SK-N-SH treated with all-trans-retinoic acid at 6 μM for 48 hours (cell line): ENCODE data around the gene CHCHD4.

ENCODE experiments used
- ARNTL ChIP-seq: fragments of 450-650 bp; formaldehyde crosslinking; IDR thresholded peaks from 2 replicates; pipeline ENCODE4 v1.5.0; 2020; ENCODE audit warnings: low read depth, mild to moderate bottlenecking, moderate library complexity, borderline replicate concordance
- TF ChIP-seq, protein P1 (sequence below): fragments of 250-450 bp; sonication (Bioruptor Pico); IDR thresholded peaks from 2 replicates; pipeline ENCODE4 v1.8.0; 2020; ENCODE audit warnings: mild to moderate bottlenecking, moderate library complexity, borderline replicate concordance

- TF ChIP-seq, protein P1, sequence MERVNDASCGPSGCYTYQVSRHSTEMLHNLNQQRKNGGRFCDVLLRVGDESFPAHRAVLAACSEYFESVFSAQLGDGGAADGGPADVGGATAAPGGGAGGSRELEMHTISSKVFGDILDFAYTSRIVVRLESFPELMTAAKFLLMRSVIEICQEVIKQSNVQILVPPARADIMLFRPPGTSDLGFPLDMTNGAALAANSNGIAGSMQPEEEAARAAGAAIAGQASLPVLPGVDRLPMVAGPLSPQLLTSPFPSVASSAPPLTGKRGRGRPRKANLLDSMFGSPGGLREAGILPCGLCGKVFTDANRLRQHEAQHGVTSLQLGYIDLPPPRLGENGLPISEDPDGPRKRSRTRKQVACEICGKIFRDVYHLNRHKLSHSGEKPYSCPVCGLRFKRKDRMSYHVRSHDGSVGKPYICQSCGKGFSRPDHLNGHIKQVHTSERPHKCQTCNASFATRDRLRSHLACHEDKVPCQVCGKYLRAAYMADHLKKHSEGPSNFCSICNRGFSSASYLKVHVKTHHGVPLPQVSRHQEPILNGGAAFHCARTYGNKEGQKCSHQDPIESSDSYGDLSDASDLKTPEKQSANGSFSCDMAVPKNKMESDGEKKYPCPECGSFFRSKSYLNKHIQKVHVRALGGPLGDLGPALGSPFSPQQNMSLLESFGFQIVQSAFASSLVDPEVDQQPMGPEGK (CRISPR knock-in tag): no peak
- no peak for TF ChIP-seq ARNTL (CRISPR knock-in tag)
These were observed 5.0 kb downstream of the CHCHD4 start for GRCh38 chr3:14119651-14120050.
